Mammary epithelial cell (primary cell): ENCODE measurements around the gene MAT2A.

Experiments used
- CTCF ChIP-seq, 2 donors: IDR thresholded peaks in 1 of 2; conservative IDR thresholded peaks in 1 of 2; 2 replicates each; pipeline ENCODE4 v1.5.1; 2011 to 2012; ENCODE audit warnings: inconsistent platforms in 2 of 2, low read length in 2 of 2, mild to moderate bottlenecking in 2 of 2, control low read depth in 1 of 2, low read depth in 1 of 2; ENCODE audit not compliant: insufficient read depth in 1 of 2; ENCODE audit errors: extremely low read depth in 1 of 2
- EZH2 ChIP-seq: IDR thresholded peaks from 2 replicates; pipeline ENCODE4 v1.6.1; 2012; ENCODE audit warnings: low read length, inconsistent platforms, borderline replicate concordance

- no peak for TF ChIP-seq CTCF (conservative IDR thresholded peaks at IDR 0.05 in 1 of 2, IDR thresholded peaks at IDR 0.05 in 1 of 2; ENCODE audit: extremely low read depth in 1 of 2, insufficient read depth in 1 of 2, low read depth in 1 of 2, low read length in 2 of 2)
- TF ChIP-seq EZH2 = no peak
These were observed 10.1 kb downstream of the MAT2A start for GRCh38 chr2:85549095-85549494.
